GM18909 (cell line): ENCODE results near the gene FERMT2.
"Not testable (repeated sequence)": the region's sequence is repeated elsewhere in the genome, so short reads cannot be mapped to it uniquely, and the experiment has no call there.

Source experiments
- ATAC-seq: cut with Tn5 transposase; IDR thresholded peaks from one replicate; pipeline ENCODE4 v1.9.1; 2021; ENCODE audit warnings: mild to moderate bottlenecking; ENCODE audit not compliant: unreplicated experiment, poor library complexity

FERMT2 gene

DNA sequence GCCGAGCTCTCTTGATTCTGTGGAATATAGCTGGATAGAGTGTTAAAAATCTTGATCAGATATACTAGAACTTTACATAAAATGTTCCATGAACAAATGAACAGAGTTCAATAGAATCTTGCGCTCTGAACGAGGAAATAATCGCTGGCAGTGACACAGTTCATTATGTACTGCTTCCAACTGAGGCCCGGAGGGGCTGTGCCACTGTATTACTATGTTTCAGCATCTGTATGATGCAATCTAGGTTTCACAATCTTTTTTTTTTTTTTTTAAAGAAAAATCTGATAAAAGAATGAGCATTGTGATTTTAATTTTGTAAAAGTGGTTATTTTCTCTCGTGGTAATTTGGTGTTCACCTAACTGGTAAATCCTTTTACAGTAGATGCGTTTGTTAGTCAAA, 77.2 kb downstream of the FERMT2 start:
- ATAC-seq = no peak

DNA sequence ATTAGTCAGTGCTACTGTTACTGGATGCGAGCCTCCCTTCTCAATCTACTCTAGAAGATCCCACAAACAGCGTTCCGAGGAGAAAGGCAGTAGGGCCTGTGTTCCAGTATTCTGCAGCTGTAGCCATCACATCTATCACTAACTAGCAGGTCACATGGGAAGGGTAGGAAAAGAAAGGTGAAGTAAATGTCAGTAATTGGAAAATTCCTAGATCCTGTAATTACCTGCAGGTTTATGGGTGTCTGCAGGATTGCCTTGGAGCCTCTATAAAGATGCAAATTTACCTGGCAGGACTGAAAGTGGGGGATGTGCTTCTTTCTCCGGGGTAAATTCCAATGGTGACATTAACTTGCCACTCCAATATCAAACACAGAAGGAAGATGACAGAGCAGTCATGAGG, 77.8 kb downstream of the FERMT2 start:
- no peak for ATAC-seq

DNA sequence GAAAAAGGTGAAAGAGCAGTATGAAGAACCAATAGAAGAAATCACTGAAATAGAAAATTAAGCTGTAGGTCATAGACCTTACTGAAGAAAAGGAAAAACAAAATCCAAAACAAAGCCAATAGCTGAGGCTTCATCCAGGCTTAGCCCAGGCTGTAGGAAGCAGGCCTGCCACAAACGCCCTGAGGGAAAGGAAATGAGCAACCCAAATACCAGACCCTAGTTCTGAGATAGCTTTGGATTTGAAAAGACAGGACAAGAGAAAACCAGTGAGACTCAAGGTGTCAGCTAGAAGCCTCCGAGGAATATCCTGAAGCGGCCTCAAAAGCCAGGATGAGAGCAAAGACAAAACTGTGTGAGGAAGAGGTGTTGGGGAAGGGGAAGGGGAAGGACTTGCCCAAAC, 79.2 kb downstream of the FERMT2 start:
- no peak for ATAC-seq

DNA sequence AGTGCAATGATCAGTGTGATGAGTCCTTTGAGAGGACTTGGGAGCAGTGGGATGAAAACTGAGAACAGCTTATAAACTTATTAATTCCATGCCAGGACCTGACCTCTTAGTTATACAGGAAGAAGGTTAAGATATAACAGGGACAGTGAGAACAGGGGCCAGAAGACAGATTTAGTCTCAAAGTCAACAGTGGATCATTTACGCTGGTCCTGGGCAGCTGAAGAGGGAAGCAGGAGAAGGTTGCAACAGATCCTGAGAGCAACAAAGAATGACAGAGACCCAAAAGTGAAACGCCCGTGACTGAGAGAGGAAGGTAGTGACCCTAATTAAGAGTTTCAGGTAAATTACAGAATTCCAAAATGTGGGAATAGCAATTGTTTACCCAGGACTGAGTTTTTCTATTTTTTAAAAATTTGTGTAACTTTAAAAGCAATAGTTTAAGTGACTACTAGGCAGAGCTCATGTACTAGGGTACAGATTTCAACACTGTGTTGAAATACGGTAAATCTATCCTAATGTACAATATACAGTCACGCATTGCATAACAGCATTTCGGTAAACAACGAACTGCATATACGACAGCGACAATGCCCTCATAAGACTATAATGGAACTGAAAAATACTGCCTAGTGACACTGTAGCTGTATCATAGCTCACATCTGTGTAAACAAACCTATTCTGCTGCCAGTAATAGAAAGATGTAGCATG, 81.8 kb downstream of the FERMT2 start:
- ATAC-seq = no peak

DNA sequence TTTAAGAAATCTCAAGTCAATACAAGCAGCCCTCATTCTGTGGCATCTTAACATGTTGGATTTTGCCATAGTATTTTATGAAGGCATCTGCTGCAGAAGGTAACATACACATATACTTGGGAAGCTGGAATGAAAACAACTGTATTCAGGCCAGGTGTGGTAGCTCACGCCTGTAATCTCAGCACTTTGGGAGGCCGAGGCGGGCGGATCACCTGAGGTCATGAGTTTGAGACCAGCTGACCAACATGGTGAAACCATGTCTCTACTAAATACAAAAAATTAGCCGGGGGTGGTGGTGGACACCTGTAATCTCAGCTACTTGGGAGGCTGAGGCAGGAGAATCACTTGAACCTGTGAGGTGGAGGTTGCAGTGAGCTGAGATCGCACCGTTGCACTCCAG, 86.0 kb downstream of the FERMT2 start:
- not testable (repeated sequence) for ATAC-seq

DNA sequence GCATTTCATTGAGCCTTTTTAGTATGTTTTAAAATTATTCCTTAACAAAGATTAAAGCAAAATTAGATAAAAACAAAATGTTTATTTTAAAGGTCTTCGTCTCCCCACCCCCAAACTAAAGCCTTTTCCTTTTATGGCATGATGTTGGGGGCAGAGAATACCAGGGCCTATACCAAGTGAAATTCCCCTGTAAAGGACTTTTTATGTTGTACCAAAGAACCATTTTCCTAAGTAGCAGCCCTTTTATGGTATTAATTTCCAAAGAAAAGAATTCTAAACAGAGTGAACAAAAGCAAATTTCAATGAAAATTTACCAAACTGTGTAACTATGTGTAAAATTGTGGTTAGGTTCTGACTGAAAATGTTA, 87.5 kb downstream of the FERMT2 start:
- ATAC-seq = no peak

DNA sequence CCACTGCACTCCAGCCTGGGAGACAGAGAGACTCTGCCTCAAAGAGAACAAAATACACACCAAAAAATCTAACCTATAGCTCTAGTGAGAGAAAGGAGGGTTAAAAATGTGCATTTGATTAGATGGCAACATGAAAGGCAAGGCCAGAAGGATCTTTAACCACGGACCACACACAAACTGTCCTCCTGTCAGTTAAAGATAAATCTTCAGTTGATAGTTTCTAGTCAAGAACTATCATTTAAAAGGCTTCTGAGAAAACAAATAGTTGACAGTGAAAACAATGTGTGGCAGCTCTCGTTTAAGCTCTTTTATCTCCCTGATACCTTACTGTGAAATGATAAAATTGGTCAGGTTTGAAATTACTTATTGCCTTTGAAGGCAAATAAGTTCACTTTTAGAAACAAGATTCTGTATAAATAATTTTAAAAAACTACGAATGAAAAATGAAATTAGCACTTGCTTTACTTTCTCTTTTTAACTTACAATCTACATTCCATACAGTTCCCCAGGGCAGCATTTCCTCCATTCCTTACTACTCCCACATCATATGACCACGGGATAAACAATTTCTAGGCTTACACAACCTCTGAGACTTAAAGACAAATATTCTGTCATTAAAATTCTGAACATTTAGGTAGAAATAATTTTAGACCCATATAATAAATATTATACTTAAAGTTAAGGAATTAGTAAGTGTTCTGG, 88.1 kb downstream of the FERMT2 start:
- ATAC-seq = no peak

DNA sequence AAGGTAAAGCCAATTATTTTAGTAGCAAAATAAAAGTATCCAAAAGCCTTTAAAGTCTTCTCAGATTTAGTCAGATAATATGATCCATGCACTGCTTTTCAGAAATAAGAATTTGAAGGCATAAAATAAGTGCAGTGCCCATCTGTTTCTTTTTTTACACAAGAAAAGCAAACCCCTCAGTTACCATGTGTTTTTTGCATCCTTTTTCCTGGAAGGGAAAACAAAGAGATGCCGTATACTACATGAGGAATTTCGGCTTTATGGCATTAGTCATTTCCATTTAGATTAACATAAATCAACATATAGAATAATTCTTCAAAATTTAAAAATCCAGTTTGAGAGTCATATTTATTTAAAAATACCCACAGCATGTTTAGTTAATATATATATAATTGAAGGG, 89.4 kb downstream of the FERMT2 start:
- no peak for ATAC-seq

DNA sequence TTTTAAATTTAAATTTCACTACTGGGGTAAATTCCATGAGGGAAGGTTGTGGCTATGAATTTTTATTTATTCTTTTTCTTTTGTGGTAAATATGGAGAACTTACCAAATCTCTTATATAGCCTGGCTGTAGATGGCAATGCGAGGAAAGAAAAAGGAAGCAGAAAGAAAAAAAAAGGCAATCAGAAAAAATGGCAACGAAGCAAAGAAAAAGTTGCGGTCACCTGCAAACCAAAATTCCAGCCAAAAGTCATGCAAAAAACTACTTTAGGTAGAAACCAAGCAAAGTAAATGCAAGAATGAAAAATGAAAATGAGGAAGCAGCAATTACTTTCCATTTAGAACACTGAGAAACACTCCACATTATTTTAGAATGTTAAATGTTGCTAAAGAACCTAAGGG, 89.9 kb downstream of the FERMT2 start:
- ATAC-seq = no peak

DNA sequence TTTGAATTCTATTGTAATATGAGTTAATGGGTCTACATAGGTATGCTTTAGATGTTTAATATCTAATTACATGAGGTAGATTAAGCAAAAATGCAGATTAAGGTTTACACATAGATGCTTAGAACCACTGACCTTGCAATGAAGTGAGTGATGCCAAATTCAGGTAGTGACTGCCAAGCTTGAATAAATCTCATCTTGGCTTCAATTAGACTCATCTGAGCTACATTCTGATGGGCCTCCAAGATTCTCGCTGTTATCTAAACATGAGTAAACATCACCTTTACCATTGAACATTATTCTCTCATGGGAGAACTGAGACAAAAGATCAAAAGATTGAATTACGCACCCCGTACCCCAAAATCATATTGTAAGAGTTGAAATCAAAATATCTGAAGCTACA, 90.6 kb downstream of the FERMT2 start:
- ATAC-seq = no peak

DNA sequence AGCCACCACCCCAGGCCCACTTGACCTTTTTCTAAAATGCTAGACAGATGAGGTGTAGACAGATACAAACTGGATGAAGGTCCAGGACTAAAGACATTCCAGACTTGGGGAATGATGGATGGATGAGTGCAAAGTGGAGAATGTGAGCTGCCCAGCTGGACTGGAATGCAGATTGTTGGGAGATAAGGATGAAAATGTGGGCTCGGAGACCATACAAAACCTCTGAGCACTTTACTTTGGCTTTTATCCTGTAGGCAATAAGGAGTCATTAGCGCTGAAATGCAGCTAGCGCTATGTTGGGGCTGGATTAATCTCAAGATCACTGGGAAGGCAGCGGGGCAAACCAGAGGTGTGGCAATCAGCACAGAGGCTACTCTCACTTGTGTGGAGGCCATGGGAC, 94.7 kb downstream of the FERMT2 start:
- ATAC-seq = no peak

DNA sequence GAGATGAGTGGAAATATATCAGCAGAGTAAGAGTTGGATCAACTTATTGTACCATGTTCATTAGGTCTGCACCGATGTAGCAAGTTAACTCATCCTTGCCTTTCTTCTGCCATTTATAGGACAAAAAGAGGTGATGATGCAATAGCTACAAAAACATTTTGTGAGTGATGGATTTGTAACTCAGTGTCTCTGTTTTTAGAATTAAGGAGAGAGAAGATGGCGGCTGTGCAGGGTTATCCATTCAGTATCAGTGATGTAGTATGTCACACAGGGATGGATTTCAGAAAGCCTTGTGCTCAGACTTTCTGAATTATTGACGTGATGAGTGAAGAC, 97.4 kb downstream of the FERMT2 start:
- no peak for ATAC-seq

DNA sequence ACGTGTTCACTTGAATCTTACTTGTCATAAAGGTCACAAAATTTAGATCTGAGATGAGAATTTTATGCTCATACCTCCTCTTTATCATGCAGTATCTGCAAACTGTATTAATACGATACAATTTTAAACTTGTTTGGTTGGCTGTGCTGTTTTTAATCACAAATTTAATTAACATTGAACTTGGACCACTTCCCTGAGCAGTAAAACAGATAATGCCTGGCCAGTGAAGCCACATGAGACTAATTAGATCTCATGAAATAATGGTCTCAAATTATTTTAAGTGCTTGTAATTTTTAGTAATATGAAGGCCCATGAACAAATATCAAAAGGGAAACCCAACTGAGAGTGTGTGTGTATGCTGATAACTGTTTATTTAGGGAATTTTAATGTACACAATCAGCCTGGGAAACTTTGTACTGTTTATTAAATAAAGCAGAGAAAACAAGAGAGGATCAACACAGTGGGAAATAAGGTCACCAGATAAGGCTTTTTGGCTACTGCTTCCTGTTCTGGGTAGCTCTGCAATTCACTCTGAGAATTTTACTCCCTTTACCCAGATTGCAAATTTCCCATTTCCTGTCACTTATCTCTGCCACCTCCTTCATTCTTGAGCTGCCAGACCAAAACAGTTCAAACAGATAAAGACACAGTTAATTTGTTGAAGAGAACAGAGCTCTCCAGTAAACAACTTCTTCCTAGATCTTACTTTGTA, 97.9 kb downstream of the FERMT2 start:
- ATAC-seq = no peak

DNA sequence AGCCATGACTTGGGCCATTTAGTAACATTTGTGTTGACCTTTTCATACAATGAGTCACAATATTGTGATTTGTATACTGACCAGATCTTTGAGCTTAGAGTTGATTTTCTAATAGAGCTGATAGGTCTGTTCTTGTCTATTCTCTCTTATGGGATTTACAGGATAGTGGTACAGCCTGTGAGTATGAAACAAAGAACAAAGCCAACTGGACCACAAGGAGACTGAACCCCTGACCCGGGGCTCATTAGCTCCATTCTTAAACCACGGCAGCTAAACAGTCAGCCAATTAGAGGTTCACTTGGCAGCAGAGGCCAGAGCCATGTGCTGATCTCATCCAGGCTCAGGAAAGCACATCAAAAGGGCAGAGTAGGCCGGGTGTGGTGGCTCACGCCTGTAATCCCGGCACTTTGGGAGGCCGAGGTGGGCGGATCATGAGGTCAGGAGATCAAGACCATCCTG, 100.4 kb downstream of the FERMT2 start:
- no peak for ATAC-seq

DNA sequence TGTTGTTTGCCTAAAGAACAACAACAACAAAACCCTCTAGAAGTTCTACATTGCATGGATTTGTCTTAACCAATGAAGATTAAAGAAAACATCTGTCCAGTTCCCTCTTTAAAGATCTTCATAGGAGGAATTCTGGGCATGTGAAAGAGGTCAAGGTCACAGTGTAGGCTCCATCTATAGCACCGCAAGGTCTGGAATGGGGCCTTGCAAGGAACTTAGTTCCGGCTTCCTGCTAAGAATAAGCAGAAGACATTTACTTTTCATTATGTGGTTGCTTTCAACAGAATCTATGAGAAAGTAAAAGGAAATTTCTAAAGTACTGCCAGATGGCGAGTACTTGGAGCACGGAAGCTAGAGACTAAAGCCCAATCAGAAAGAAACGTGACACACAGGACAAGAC, 102.2 kb downstream of the FERMT2 start:
- ATAC-seq = no peak

DNA sequence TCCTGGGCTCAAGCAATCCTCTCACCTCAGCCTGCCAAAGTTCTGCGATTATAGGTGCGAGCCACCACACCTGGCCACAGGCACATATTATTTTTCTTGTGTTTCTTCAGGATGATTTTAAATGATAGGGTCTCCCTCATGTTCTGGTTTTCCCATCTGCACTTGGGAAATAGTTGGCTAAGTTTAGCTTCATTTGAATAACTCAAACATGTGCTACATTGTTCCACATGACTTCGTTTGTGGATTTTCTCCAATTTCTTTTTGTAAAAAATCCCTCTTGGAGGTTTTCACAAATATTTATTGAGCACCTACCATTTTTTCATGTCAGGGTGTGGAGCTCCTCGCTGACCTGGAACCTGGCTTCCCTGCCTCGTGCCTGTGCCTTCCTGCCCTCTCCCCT, 104.3 kb downstream of the FERMT2 start:
- ATAC-seq = no peak

DNA sequence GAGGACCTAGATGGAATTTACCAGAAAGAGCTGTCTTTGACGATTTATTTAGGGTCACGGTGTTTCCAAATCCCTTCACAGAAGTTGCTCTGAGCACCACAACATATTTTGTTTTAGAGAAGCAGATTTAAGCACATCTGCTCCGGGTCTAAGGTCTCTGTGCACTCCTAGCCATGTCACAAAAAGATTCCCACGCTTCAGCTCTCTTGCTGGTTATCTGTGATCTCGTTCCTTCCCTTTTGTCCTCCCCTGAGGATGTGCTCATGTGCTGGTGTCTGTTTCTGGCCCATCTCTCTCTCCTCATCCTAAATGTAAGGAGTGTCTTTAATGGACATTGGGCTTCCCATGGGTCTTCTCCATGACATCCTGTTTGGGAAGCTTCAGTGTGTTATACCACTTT, 105.8 kb downstream of the FERMT2 start:
- ATAC-seq = no peak

DNA sequence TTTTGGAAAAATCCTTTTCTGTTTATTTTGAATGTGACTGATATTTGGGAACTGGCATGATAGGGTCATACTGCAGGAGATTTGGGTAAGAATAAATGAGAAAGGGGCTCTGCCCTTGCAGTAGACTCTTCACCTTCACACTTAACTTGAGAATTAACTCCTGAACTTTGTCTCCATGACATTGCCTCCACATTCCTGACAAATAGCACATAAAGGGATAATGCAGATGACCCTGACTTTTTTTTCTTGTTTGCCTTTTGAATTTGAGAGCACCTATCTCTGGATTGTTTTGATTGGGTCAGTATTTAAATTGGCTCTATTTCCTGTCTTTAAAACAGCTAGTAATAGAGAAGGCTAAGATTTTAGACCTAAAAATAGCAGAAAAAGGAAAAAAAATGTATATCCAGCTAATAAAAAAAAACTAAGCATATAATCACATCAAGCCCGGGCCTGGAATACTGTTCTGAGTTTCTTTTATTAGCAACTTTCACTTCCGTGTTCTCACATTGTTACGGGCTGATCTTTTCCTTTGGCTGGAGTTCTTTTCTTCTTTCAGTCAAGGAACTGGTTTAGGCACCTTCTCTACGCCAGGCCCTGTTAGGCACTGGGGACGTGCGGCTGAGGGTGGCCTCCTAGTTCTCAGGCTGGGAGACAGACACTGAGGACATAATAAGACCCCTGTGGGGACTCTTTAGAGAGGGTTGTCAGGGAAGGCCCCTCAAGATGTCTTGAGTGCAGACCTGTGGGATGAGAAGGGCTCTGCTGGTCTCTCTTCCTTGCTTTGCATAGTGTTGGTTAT, 106.4 kb downstream of the FERMT2 start:
- ATAC-seq = no peak

DNA sequence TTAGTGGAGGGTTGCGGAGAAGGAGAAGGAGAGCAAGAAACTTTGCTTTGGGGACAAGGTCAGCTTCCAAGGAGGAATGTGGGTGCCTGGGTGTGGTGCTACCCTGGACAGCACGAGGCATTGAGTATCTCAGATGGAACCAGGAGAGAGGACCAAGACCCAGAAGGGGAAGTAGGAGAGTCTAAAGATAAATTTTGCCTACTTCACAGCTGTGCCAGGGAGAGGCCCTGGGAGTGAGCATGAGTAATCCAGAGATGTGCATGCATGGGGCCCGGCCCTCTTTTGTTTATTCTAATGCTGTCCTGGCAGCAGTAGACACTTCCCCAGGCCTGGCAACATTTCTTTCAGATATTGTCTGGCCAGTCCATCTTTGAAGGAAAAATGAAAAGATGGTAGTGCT, 110.0 kb downstream of the FERMT2 start:
- no peak for ATAC-seq

DNA sequence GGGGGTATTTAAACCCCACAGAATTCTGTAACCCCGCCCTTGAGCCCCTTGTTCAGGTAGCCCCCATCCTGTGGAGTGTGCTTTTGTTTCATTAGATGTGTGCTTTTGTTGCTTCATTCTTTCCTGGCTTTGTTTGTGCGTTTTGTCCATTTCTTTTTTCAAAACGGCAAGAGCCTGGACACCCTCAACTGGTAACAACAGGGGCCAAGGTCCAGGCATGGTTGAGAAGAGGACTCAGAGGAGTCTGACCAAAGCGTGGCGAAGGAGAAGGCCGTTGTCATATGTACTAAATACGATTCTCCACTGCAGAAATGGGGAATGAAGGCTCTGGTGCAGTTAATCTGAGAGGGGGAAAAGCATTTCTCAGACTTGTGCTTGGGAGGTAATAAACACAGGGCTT, 113.4 kb downstream of the FERMT2 start:
- ATAC-seq = no peak

DNA sequence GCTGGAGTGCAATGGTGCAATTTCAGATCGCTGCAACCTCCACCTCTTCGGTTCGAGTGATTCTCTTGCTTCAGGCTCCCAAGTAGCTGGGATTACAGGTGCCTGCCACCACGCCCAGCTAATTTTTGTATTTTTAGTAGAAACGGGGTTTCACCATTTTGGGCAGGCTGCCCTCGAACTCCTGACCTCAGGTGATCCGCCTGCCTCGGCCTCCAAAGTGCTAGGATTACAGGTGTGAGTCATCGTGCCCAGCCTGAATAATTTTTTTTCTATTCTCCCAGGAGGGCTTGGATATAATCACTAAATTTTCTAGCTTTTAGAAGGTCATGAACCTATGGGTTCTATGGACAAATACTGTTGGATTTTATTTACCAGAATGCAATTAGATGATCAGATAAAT, 114.8 kb downstream of the FERMT2 start:
- ATAC-seq = no peak
